ENCODE data around the gene GAS2.
A peak's percentile ranks its signal among the peaks of the same experiment; 100 is the strongest.

The GAS2 gene

DNA sequence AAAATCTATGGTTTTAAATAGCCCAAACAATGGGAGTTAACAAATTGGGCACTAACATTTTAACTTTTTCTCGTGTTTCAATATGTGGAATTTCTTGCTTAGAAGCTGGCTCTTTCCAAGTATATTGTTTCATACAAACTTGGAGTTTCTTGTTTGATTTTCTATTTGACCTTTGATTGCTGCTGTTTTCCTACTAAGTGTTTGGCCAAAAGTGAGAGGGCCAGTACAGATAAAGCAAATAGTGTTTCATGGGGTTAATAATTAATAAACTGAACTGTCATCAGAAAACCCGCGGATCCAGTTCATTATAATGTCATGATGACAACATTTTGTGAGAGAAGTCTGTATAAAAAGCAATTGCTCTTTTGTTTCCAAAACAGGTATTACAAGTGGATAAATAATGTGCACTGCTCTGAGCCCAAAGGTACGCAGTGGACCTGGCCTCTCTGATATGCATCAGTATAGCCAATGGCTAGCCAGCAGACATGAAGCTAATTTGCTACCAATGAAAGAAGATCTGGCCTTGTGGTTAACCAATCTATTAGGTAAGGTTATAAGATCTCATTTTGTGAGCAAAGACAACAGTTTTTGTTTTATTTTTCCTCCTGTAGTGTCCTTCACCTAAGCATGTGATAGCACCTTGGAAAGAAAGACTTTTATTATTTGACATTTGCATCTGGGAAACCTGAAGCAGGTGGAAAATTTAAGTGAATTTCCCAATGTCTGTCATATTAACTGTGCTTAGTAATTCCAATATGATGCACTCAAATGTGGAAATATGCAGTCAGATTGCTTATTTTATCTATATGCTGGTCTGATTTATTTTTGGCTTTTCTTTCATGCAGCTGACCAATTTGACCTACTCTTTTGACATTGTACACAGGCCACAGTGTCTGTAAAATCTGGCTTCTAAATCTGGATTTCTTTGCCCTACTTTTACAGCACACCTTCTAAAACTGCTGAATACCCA lies 8.3 kb downstream of the GAS2 start:
- no peak for DNase-seq (ENCODE audit: low read depth, low spot score)

DNA sequence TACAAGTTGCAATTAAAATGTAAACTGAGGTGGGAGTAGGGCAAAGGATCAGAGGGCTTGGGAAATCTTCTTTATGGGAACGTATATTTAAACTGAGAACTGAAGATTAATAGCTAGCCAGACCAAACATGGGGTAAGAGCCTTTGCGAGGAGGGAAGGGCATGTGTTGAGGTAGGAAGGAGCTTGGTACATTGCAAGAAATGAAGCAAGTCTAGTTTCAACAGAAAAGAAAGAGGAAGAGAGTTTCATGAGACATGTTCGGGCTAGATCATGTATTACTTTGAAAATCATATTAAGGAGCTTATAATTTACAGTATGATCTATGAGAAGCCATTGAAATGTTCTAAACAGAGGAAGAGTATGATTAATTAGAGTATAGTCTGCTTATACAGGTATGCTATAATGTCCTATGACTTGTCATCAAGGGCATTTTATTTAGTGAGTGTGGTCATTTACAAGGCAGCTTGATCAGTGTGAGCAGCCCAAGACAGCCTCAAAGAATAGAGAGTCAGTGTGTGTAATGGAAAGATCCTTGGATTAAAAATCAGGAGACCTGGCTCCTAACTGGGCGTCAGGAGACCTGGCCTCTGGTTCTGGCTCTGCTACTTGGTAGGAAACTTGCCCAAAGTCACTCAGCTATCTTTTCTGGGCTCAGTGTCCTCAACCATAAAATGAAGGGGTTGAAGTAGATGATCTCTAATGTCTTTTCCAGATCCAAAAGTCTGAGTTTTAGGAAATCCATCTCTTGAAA lies 10.9 kb downstream of the GAS2 start:
- DNase-seq (ENCODE audit: low read depth, low spot score) = no peak

DNA sequence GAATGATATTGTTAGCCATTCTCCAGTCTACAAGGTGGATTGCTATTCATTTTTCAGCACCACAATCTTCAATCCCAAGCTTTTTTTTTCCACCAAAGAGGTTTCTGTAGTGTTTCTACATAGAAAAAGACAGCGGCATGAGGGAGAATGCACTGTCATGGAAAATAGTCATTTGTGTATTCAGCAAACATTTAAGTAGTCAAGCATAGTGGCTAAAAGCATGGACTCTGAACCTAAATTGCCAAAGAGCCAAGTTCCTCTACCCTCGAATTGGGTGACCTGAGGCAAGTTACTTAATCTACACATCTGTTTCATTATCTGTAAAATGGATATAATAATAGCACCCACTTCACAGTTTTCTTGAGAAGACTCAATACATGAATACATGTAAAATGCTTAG lies 14.2 kb downstream of the GAS2 start:
- no peak for DNase-seq (ENCODE audit: low read depth, low spot score)

DNA sequence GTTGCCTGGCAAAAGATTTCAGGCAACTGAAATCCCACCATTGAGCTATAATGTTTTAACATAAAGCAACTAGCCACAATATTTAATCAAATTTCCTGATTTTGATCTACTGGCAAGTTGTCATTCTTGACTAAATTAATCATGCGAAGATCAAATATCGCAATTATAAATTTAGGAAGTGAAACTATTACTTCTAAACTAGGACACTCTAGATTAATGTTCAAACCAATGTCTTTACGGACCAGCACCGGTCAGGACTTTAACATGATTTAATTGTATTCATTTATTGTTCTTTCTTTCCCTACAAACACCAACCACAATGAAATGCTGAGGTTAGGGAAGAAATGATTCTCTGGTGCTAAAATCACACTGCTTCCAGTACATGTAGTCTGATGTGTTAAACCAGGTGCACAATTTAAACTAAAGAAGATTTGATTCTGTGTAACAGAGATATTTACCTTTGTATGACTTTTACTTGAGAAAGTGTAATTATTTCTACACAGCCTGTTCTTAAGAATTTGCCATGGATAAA lies 14.9 kb downstream of the GAS2 start:
- no peak for DNase-seq (ENCODE audit: low read depth, low spot score)

DNA sequence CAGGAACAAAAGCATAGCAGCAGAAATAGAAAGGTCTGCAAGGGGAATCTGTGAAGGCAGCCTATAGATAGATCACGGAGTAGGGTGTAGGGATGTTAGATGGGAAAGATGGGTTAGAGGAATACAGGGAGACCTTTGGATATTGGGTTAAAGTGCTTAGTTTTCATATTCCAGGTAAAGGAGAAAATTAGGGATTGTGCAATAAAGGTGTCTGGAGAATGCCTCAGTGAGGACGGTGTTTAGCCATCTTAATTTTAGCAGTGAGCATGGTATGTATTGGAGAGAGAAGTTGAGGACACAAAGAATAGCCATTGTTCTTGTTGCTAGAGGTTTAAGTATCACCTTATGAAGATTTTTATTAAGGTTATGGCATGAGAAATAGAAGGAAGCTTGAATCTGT lies 17.7 kb downstream of the GAS2 start:
- DNase-seq (ENCODE audit: low read depth, low spot score) = no peak

DNA sequence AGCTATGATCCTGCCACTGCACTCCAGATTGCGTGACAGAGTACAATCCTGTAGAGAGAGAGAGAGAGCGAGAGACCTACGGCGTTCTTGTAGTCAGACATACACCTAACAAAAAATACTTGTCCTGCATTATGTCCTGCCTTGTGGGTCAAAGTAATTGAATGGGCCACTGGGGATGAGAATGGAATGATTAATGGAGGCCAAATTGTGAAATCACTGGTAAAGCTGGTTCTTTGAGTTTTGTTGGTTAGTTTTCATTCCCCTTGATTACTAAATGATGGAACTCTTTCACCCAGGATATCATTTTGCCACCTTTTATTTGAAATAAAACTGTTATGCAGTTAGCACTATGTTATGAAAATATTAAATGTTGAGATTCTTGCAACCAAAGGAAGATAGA lies 18.7 kb downstream of the GAS2 start:
- DNase-seq (ENCODE audit: low read depth, low spot score) = no peak

DNA sequence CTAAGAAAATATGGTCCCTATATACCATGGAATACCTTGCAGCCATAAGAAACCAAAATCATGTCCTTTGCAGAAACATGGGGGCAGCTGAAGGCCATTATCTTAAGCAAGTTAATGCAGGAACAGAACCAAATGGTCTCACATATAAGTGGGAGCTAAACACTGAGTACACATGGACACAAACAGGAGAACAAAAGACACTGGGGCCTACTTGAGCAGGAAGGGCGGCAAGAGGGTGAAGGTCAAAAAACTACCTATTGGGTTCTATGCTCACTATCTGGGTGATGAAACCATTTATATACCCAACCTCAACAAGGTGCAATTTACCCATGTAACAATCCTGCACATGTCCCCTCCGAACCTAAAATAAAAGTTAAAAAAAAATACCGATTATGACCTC lies 22.5 kb downstream of the GAS2 start:
- DNase-seq (ENCODE audit: low read depth, low spot score) = no peak

DNA sequence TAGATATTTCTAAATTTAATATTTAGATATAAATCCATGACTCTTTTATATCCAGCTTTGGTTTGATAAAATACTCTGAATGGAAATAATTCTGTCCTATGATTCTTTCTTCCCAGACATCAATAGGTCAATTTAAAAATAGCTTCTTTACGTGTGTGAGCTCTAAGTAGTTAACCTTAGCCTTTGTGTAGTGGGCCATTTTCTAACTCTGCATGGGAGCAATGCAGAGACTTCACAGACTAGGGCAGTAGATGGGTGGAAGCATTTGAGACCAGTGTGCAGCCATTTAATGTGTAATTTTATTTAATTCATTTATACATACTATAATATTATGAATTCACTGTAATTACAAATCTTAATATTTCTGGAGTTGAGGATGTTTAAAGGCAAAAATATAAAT lies 23.8 kb downstream of the GAS2 start:
- no peak for DNase-seq (ENCODE audit: low read depth, low spot score)

DNA sequence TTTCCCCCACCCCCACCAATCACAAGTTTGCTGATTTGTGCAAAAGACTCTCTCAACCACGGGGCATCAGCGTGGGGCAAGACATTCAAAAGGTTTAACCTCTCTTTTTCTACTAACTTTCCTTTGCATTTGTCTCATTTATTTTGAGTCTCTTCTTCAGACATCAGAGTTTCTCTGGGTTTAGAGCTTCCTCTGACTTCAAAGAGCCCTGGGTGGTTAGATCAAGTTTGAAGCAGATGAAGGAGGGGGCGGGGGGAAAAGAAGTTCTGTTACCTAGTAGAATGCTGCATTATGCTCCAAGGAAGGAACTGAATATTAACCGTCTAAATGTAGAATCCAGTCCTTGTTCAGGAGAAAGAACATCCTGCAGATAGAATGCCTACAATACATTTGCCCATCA lies 24.5 kb downstream of the GAS2 start:
- no peak for DNase-seq (ENCODE audit: low read depth, low spot score)

DNA sequence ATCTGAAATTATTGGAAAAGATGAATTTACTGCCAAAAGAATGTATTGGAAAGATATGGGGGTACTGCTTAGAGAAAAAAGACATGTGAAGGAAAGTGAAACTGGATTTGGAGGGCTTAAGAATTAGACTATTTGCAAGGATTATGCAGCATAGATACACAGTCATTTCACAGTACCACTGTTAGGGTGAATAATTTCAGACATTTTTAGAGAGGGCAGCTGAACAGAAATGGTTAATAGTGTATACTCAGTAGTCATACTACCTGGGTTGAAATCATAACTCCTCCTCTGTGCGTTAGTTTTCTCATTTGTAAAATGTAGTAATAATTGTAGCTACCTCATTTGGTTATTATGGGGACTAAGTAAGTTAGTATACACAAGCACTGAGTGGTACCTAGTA lies 33.0 kb downstream of the GAS2 start:
- no peak for DNase-seq (ENCODE audit: low read depth, low spot score)

DNA sequence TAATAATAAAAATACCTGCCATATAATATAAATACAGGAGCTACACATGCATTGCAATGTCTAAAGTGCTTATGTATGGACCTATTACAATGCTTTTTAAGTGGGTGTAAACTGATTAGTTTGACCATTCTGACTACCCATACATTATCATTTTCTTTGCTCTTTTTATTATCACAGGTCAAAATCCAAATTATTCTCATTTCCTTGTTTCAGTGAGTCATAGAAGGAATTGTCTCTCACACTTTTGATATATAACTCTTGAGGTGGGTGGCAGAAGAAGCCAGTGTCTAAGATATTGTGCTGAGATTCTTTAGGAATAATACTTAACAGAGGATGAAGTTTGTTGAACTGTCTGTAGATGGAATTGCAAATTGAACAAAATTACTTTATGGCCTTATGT lies 35.6 kb downstream of the GAS2 start:
- no peak for DNase-seq (ENCODE audit: low read depth, low spot score)

DNA sequence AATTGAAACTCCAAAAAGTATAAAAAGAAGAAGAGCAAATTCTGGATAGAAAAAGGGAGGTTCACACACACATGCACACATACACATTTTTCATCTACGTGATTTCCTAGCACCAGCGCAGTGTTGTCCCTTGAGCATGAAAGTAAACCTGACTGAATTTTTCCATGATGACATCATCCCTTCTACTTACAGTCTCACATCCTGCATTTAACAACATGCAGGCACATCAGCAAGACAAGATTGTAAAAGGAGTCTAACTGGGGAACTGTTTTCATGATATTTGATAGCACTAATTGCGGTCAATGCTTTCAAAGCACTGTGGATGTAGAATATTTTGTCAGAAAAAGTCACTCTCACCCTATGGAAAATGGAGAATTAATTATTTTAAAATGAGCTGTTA lies 36.6 kb downstream of the GAS2 start:
- peak; percentile 5 for DNase-seq (ENCODE audit: low read depth, low spot score)

DNA sequence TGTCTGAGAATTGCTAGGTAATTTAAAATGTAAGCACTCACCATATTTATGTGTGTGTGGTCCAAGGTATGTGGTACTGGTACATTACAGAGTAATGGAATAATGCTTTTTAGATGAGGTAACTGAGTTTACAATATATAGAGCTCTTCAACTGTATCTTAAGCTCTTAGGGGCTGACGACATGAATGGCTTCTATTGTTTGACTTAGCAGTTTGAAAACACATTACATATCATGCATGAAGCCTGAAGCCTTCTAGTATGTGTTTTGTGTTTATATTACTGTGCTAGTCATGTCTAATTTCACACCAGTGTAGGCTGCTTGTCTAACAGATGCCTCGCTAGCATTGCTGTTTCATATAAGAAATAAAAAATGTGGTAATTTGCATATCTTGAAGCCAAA lies 37.2 kb downstream of the GAS2 start:
- DNase-seq (ENCODE audit: low read depth, low spot score) = no peak

DNA sequence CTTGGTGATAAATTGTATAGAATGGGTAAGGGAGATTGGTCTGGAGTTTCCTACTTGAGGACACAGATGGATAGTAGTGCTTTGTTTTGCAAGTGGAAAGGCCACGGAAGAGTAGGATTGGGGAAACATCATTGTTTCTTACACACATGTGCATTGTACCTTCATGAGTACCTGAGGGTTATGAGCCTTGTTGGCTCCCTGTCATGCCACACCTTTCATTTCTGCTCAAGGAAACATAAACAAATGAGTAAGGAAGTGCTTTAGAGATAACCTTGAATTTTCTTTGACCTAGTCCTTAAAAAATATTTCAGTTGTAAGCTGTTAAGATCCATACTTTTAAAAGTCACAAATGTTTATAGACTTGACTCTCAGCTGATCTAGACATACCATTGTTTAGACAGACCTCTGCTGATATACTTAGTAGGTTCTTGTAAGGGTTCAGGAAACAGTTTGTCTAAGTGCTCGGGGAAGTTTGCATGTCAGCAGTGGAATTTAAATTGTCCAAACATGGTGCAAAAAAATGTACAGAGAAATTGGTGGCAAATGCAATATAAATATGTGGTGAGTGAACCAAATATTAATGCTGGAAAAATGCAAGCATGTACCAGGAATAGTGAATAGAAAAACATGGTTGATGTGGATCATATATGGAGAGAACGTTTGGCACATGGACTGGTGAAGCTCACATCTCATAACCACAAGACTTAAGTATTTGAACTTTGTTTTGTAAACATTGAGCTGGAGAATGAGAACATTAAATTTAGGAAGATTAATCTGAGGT lies 40.9 kb downstream of the GAS2 start:
- no peak for DNase-seq (ENCODE audit: low read depth, low spot score)

DNA sequence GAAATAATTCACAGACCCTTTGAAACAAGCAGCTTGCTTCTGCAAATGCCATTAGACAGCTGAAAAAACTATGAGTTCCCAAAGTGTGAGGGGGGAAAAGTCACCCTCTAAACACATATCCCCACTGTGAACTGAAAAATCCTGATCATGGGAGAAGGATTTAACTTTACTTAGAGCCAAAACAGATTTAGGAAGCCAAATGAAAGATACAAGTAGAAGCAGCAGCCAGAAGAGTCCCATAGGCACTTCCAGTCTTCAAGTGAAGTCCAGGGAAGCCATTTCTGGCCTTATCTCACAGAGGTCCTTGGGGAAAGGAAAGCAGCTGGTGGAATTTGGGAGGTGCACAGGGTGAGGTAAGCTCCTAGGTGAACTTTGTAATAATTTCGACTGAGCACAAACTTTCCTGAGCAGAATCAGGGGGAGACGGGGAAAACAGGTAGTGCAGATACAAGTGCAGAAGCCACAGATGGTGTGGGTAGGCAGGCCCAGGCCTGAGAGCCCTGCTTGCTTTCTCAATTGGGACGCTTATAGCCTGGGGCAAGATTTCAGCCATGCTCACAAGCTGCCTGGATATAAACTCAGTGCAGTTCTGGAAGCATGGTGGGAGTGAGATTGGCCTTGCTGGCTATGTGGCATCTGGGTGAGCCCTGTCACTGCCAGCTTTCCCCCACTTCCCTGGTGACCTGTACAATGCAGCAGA lies 44.8 kb downstream of the GAS2 start:
- DNase-seq (ENCODE audit: low read depth, low spot score) = no peak

DNA sequence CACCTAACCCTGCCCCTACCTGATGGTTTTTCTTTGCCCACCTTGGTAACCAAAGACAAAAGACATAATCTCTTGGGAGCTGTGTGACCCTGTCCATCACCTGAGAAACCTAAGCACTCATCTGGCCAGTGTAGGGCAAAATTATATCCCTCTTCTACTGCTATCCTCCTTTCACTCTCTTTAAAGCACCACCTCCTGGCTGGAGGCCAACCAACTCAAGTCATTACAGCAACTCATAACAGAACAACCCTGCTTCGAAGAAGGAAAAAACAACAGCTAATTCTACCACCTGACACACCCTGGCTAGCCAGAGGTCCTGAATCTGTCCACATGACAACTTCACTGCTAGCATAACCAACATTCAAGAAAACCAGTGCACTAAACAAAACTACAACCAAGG lies 45.5 kb downstream of the GAS2 start:
- no peak for DNase-seq (ENCODE audit: low read depth, low spot score)

DNA sequence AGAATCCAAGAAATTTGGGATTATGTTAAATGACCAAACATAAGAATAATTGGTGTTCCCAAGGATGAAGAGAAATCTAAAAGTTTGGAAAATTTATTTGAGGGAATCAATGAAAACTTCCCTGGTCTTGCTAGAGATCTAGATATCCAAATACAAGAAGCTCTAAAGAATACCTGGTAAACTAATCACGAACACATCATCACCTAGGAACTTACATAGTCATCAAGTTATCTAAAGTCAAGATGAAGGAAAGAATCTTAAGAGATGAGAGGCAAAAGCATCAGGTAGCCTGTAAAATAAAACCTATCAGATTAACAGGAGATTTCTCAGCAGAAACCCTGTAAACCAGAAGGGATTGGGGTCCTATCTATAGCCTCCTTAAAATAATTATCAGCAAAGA lies 46.9 kb downstream of the GAS2 start:
- DNase-seq (ENCODE audit: low read depth, low spot score) = no peak

DNA sequence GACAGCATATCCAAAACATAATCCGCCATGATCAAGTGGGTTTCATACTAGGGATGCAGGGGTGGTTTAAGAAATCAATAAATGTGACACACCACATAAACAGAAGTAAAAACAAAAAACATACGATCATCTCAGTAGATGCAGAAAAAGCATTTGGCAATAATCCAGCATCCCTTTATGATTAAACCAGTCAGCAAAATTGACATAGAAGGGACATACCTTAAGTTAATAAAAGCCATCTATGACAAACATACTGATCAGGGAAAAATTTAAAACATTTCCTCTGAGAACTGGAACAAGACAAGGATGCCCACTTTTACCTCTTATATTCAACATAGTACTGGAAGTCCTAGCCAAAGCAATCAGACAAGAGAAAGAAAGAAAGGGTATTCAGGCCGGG lies 49.6 kb downstream of the GAS2 start:
- DNase-seq (ENCODE audit: low read depth, low spot score) = no peak

DNA sequence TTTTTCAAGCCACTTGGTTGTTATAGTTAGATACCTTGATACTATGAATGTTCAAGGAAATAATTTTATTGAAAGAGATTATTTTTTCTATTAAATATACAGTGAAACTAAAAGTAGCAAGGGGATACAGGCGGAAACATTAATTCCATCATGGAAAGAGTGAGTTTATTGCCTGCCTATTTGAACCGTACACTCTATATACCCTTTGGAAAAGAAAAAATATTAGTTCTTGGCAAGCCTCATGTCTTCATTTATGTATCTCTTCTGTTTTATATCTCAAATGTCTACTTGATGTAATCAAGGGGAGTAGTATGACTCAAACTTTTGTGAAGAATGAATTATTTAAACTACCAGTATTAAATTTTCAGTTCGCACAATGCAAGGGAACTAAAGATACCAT lies 54.0 kb downstream of the GAS2 start:
- DNase-seq (ENCODE audit: low read depth, low spot score) = no peak

DNA sequence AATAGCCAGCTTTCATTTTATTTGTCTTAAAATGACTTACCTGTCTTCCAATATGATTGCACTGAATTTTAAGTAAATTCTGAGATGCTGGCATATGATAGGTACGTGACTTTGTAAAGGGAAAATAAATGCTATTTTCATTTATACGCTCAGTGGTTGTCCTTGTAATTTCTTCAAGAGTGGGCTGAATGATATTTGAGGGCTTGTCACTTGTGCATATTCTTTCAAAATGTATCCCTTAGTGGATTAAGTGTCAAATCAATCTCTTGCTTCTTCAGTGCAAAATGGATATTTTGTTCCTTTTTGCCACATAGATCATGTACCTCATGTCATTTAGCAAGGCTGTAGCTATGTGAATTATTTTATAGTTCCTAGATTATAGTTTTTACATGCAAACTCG lies 56.9 kb downstream of the GAS2 start:
- no peak for DNase-seq (ENCODE audit: low read depth, low spot score)

DNA sequence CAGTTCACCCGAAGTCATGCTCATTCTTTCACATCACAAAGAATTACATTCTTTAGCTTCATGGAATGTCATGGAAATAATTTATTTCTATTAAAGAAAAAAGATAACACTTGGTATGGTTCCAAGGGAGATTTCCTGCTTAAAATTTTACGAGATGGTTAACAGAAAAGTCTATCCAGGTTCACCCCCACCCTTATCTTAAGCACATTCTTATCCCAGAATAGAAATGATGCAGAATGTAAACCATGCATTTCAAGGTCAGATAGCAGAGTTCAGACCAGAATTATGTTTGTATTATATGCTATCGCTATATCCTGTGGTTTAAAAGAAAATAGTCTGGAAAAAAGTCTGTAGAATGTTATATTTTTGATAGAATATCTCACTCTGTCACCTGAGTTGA lies 58.7 kb downstream of the GAS2 start:
- no peak for DNase-seq (ENCODE audit: low read depth, low spot score)

Data from iPS DF 19.7 (cell line).